ENCODE measurements around the gene MMP28.
"Not testable (repeated sequence)": the region's sequence is repeated elsewhere in the genome, so short reads cannot be mapped to it uniquely, and the experiment has no call there.

The MMP28 gene

DNA sequence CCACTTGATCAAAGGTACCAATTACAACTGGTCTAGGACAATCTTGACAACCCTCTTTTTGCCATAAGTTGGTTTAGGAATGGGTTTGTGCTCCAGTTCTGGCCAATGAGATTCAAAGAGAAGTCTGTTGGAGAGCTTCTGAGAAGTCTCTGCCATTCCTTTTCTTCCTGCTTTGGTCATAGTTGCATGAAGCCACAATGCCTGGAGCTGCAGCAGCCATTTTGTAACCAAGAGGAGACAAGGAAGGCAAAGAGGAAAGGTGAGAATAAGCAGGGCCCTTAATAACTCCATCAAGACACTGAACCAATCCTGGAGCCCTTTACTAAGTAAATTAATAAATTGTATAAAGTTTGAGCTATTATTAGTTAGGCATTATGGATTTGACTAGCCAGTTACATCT, 38.2 kb downstream of the MMP28 start:
- no peak for DNase-seq (ENCODE audit: extremely low spot score)
- TF ChIP-seq FOXM1 (IDR thresholded peaks at IDR 0.05; ENCODE audit: borderline replicate concordance) (no peak), BHLHE40 (IDR thresholded peaks at IDR 0.05; ENCODE audit: borderline replicate concordance) (no peak), ZNF384 (IDR thresholded peaks at IDR 0.05) (no peak), LEF1 (IDR thresholded peaks at IDR 0.05; ENCODE audit: borderline replicate concordance) (no peak), ELF4 (IDR thresholded peaks at IDR 0.05) (no peak), CTBP1 (IDR thresholded peaks at IDR 0.05; ENCODE audit: borderline replicate concordance) (no peak)
- TF ChIP-seq, protein P1, sequence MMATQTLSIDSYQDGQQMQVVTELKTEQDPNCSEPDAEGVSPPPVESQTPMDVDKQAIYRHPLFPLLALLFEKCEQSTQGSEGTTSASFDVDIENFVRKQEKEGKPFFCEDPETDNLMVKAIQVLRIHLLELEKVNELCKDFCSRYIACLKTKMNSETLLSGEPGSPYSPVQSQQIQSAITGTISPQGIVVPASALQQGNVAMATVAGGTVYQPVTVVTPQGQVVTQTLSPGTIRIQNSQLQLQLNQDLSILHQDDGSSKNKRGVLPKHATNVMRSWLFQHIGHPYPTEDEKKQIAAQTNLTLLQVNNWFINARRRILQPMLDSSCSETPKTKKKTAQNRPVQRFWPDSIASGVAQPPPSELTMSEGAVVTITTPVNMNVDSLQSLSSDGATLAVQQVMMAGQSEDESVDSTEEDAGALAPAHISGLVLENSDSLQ (IDR thresholded peaks at IDR 0.05): no peak
- ChIA-PET CTCF (interaction anchor here (0.6 kb wide), 1 partner anchor 60 kb away, joined by 4 read pairs; no protein-coding TSS in a partner anchor), POLR2A (interaction anchor here (1.7 to 3.0 kb wide), 2 partner anchors 51 to 60 kb away, joined by 4 to 14 read pairs; partner anchors contain the start of gene TAF15)

DNA sequence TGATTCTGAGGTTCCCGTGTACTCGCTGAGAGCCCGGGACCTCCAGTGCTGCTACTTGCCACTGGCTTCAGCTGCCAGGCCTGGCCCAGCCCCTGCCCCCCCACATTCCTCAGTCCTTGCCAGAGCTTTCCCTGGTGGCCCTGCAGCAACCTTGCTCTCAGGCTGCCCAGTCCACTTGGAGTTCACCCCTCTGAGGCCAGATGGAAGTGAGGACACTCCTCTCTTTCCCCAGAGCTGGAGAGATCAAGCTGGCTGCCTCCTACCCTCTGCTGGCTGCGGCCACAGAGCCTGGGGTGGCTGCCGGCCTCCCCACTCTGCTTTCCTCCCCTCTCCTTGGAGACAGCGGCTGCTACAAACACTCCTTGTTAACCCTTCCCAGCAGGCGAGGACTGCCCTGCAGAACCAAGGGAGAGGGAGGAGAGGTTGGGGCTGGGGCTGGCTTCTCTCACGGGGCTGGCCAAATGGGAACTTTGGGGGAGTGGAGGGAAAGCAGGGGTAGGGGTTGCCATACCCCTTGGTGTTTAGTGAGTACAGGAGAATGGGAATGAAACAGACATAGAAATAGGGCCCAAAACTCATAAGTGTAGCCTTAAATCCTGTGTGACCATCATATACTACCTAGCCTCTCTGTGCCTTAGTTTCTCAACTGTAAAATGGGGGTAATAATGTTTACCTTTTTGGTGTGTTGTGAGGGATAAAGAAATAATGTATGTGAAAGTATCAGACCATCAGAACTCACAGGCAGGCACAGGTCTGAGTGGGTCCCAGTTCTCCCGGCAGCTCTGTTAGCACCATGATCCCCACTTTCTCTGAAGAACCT, 42.3 kb downstream of the MMP28 start, which contains the start of gene GAS2L2:
GAS2L2 (minus strand) TSS at position 295 of the 820 bp plus-strand sequence. CDS start 389 bp downstream, outside the sequence.
- TF ChIP-seq L3MBTL2 (conservative IDR thresholded peaks at IDR 0.05) (no peak), TARDBP (IDR thresholded peaks at IDR 0.05) (no peak), FOXA1 (IDR thresholded peaks at IDR 0.05) (no peak), SP1 (IDR thresholded peaks at IDR 0.05) (no peak), LEF1 (IDR thresholded peaks at IDR 0.05; ENCODE audit: borderline replicate concordance) (no peak), BHLHE40 (IDR thresholded peaks at IDR 0.05; ENCODE audit: borderline replicate concordance) (no peak)
- ChIA-PET POLR2A (interaction anchor here (0.7 to 1.1 kb wide), 2 partner anchors 20 to 56 kb away, joined by 3 to 4 read pairs; partner anchors contain the start of gene TAF15), CTCF (no interaction called here)
- no peak for DNase-seq (ENCODE audit: extremely low spot score)

DNA sequence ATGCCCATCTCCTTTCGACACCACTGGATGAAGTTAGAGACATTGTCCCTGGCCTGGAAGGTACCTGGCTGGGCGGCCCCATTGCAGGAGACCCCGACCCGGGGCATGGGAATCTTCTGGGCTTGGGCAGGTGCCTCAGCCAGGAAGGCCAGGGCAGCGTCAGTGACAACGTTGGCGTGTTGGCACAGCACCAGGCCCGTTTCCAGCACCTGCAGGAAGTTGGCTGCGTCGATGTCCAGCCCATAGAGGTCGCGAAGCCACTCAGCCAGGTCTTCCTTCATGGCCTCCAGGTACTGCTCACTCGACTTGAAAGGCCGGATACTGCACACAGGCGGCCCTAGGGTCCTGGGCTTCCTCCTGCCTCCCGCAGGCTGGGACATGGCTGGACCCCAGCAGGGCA, 43.0 kb downstream of the MMP28 start:
- ChIA-PET POLR2A (interaction anchor here (1.1 kb wide), 1 partner anchor 20 kb away, joined by 4 read pairs; no protein-coding TSS in a partner anchor), CTCF (no interaction called here)
- no peak for DNase-seq (ENCODE audit: extremely low spot score)
- TF ChIP-seq SP1 (IDR thresholded peaks at IDR 0.05) (no peak), LEF1 (IDR thresholded peaks at IDR 0.05; ENCODE audit: borderline replicate concordance) (no peak), CTBP1 (IDR thresholded peaks at IDR 0.05; ENCODE audit: borderline replicate concordance) (no peak), TARDBP (IDR thresholded peaks at IDR 0.05) (no peak), NFRKB (IDR thresholded peaks at IDR 0.05) (no peak), SUZ12 (IDR thresholded peaks at IDR 0.05) (no peak), FOXK2 (IDR thresholded peaks at IDR 0.05) (no peak), ZNF384 (IDR thresholded peaks at IDR 0.05) (no peak), ELF4 (IDR thresholded peaks at IDR 0.05) (no peak)

DNA sequence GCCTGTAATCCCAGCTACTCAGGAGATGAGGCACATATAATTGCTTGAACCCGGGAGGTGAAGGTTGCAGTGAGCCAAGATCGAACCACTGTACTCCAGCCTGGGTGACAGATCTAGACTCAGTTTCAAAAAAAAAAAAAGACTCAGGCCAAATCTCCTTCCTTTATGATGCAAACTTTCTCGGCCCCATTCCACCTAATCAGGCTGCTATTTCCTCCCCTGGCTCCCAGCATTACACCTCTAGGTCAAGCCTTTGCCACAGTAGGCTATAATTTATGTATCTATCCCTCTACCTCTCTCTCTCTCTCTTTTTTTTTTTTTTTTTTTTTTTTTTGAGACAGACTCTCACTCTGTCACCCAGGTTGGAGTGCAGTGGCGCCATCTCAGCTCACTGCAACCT, 43.9 kb downstream of the MMP28 start:
- POLR2A ChIA-PET; DNase-seq (ENCODE audit: extremely low spot score): not testable (repeated sequence)
- CTCF ChIA-PET: interaction anchor here (1.1 to 6.4 kb wide), 2 partner anchors 134 to 139 kb away, joined by 3 to 50 read pairs; no protein-coding TSS in a partner anchor

DNA sequence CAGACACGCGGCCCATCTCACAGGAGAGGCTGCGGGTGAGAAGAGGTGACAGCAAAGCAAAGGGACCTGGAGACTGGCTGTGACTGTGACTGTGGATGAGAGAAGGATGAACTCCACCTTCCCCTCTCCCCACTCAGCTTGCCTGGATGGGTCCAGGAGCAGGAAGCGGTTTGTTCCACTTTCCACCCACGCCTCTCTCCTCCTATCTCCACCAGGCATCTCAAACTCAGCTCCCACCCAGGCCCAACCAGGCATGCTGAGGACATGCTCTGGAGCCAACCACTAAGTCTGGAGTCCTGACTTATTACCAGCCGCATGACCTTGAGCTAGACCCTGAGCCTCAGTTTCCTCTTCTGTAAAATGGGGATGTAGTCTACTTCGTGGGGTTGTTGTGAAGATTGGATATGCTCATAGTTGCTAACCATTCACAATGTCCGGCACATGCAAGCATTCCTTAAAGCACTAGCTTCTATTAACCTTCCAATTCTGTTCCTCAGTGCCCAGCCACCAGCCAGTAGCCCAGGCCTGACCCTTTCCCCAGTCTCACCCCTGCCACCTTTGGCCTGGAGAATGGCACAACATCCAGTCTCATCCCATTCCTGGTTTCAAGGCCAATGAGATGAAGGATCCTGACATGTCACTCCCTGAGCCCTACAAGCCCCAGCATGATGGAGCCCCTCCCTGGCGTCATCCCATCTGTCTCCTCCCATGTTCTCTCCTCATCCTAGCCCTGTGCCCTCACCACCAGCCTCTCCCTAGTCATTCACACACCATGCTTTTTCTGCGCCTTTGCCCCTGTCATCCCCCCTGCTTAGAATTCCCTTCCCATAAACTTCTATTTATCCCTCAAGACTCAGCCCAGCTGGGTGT, 44.7 kb downstream of the MMP28 start:
- ChIA-PET CTCF (interaction anchor here (1.1 to 6.4 kb wide), 3 partner anchors 13 to 138 kb away, joined by 3 to 50 read pairs (median 13); no protein-coding TSS in a partner anchor), POLR2A (interaction anchor here (1.0 kb wide), 1 partner anchor 14 kb away, joined by 3 read pairs; no protein-coding TSS in a partner anchor)
- DNase-seq (ENCODE audit: extremely low spot score): no peak
- no peak for TF ChIP-seq SP1 (IDR thresholded peaks at IDR 0.05)
- no peak for TF ChIP-seq NFRKB (IDR thresholded peaks at IDR 0.05)
- TF ChIP-seq CTBP1 (IDR thresholded peaks at IDR 0.05; ENCODE audit: borderline replicate concordance): no peak

DNA sequence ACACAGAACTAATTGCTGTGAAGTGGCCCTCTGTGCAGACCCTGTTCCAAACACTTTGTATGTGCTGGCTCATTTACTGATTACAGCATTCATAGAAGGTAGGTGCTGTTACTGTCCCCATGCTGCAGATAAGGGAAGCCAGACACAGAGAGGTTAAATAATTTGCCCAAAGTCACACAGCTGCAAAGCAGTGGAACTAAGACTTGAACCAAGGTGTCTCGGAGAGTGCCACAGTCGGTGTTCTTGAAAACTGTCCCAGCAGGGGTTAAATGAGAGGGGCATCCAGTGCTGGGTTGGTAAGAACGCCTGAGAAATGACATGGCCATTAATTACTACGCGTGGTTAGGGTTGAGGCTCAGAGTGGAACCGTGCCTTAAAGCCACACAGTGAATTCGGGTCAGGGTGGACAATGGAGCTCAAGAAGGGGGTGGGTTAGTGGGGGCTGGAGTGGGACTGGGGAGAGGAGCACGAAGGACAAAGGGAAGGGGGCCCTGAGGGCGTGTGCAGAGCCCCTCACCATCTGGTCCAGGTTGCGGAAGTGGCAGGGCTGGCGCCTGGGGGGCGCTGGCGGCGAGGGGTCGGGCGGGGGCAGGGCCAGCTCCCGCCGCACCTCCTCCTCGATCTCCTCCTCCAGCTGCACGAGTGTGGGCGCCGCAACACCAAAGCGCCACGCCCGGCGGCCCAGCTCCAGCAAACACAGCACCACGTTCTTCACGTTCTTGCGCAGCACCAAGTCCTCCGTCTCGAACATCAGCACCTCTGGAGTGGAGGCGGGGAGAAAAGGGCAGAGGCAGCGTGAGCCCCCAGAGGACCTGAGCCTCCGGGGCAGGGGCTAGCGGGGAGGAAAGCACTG, 45.7 kb downstream of the MMP28 start:
- TF ChIP-seq LEF1 (IDR thresholded peaks at IDR 0.05; ENCODE audit: borderline replicate concordance): no peak
- ChIA-PET POLR2A (interaction anchor here (1.0 to 1.3 kb wide), 2 partner anchors 15 to 171 kb away, joined by 3 to 5 read pairs; partner anchors contain the start of gene PEX12), CTCF (interaction anchor here (4.0 to 6.4 kb wide), 2 partner anchors 14 to 137 kb away, joined by 13 to 50 read pairs; no protein-coding TSS in a partner anchor)
- DNase-seq (ENCODE audit: extremely low spot score): no peak

DNA sequence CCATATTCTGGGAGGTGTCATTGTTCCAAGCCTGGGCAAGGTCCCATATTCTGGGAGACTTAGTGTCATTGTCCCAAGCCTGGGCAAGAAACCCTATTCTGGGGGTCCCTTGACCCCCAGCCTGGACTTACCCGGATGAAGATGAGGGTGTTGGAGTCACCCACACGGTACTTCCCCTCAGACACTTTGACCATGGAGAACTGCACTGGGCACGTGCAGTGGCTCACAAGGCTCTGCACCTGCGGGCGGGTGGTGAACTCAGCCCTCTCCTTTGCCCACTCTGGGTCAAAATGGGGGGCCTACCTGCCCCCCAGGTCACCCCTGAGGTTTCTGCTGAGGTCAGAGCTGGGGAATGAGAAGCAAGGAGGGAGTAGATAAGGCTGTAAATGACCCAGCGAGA, 46.5 kb downstream of the MMP28 start:
- ChIA-PET POLR2A (interaction anchor here (1.3 kb wide), 1 partner anchor 170 kb away, joined by 5 read pairs; the partner anchor contains the start of gene PEX12), CTCF (interaction anchor here (4.0 to 6.4 kb wide), 2 partner anchors 15 to 136 kb away, joined by 13 to 50 read pairs; no protein-coding TSS in a partner anchor)
- no peak for TF ChIP-seq SUZ12 (IDR thresholded peaks at IDR 0.05)
- no peak for TF ChIP-seq LEF1 (IDR thresholded peaks at IDR 0.05; ENCODE audit: borderline replicate concordance)
- no peak for TF ChIP-seq L3MBTL2 (conservative IDR thresholded peaks at IDR 0.05)
- no peak for TF ChIP-seq TARDBP (IDR thresholded peaks at IDR 0.05)
- TF ChIP-seq ARNT (IDR thresholded peaks at IDR 0.05): no peak
- TF ChIP-seq NFRKB (IDR thresholded peaks at IDR 0.05): no peak
- TF ChIP-seq ZNF384 (IDR thresholded peaks at IDR 0.05): no peak
- no peak for TF ChIP-seq BHLHE40 (IDR thresholded peaks at IDR 0.05; ENCODE audit: borderline replicate concordance)
- TF ChIP-seq CTBP1 (IDR thresholded peaks at IDR 0.05; ENCODE audit: borderline replicate concordance): no peak
- no peak for TF ChIP-seq FOXM1 (IDR thresholded peaks at IDR 0.05; ENCODE audit: borderline replicate concordance)
- TF ChIP-seq HDGF (IDR thresholded peaks at IDR 0.05; ENCODE audit: borderline replicate concordance): no peak
- DNase-seq (ENCODE audit: extremely low spot score): no peak
